Lung (tissue), 12 donors: ENCODE data around the gene SHMT1. TPM values are rescaled to one million over a fixed set of nuclear protein-coding genes. Genes with fewer than 3 reads are reported as not detected.

Experiments
- ATAC-seq: fragments of 200-7000 bp; cut with Tn5 transposase; one replicate; pipeline ENCODE4 v1.9.1; 2020; ENCODE audit warnings: moderate number of reproducible peaks; ENCODE audit not compliant: insufficient read depth, low FRiP score
- DNase-seq, 3 donors: peaks; one replicate each; pipeline ENCODE4 v3.0.0-alpha.2; 2013 to 2017
- H3K27ac ChIP-seq, 2 donors: one replicate each; pipeline ENCODE4 v1.5.1; 2013; ENCODE audit warnings: mild to moderate bottlenecking in 2 of 2, moderate library complexity in 2 of 2, control low read depth in 1 of 2, inconsistent platforms in 1 of 2, low read depth in 1 of 2, low read length in 1 of 2
- H3K27me3 ChIP-seq, 3 donors: one replicate each; pipeline ENCODE4 v1.5.1; 2013; ENCODE audit warnings: low read length in 2 of 3; ENCODE audit not compliant: control insufficient read depth in 3 of 3, insufficient read depth in 3 of 3
- H3K36me3 ChIP-seq, 4 donors: one replicate each; pipeline ENCODE4 v1.5.1; 2013; ENCODE audit warnings: low read length in 4 of 4, mild to moderate bottlenecking in 1 of 4, moderate library complexity in 1 of 4; ENCODE audit not compliant: control insufficient read depth in 4 of 4, insufficient read depth in 4 of 4
- H3K4me1 ChIP-seq, 5 donors: one replicate each; pipeline ENCODE4 v1.5.1; 2013; ENCODE audit warnings: low read length in 5 of 5, mild to moderate bottlenecking in 2 of 5, moderate library complexity in 1 of 5; ENCODE audit not compliant: control insufficient read depth in 5 of 5, insufficient read depth in 5 of 5
- H3K4me3 ChIP-seq: one replicate; pipeline ENCODE4 v1.5.1; 2013; ENCODE audit warnings: mild to moderate bottlenecking, control low read depth, moderate library complexity
- H3K9ac ChIP-seq, 2 donors: one replicate each; pipeline ENCODE4 v1.5.1; 2013; ENCODE audit warnings: low read length in 2 of 2, control low read depth in 1 of 2; ENCODE audit not compliant: insufficient read depth in 1 of 2
- H3K9me3 ChIP-seq, 4 donors: one replicate each; pipeline ENCODE4 v1.5.1; 2013; ENCODE audit warnings: low read length in 3 of 4, mild to moderate bottlenecking in 1 of 4, moderate library complexity in 1 of 4; ENCODE audit not compliant: control insufficient read depth in 4 of 4, insufficient read depth in 3 of 4
- WGBS, 2 donors: extraction: QIAGEN DNeasy Blood & Tissue Kit; methylation state at CpG; one replicate each; pipeline ENCODE4 v1.1.7; 2013; 5-methylcytosine and 5-hydroxymethylcytosine counted together
- polyA plus RNA-seq, 2 donors: library from polyadenylated mRNA; stranded (reverse); fragments of 200-250 nt; gene quantifications; one replicate each; pipeline ENCODE4 v1.2.1, GENCODE V29; 2013
- total RNA-seq, 2 donors: library from RNA; depleted of rRNA in 1 of 2; stranded (reverse); fragments of >200 nt in 1 of 2; gene quantifications; one replicate each; pipeline ENCODE4 v1.2.1, GENCODE V29; 2014 to 2021
- TF ChIP-seq, protein P1 (sequence below): IDR thresholded peaks from 2 replicates; pipeline ENCODE4 v1.5.1; 2012; ENCODE audit warnings: mild to moderate bottlenecking; ENCODE audit errors: control extremely low read depth, extremely low read depth
- donor health status: control.
- donor health status: control.
- donor health status: Bipolar disorder and iron deficiency.
- donor health status: healthy.
- donor health status: DM: yes; HTN: yes; CAD: no.

Gene SHMT1
- total and polyA plus RNA-seq, 4 donors = 14.2 to 42.3 (median 25.3) TPM

GRCh38 chr17:18327556-18327955 lies 35.8 kb downstream of the SHMT1 start:
- no peak for ATAC-seq
- DNase-seq = no peak
- no peak overlapping the region for H3K9ac ChIP-seq
- no peak overlapping the region for H3K4me3 ChIP-seq
- H3K27me3 ChIP-seq = no peaks in the 10 kb centered on the region
- H3K9me3 ChIP-seq = no peaks in the 10 kb centered on the region
- peaks cover 7 to 54% (median 23%) of the 10 kb centered on the region in 4 donors for H3K36me3 ChIP-seq
- TF ChIP-seq, protein P1, sequence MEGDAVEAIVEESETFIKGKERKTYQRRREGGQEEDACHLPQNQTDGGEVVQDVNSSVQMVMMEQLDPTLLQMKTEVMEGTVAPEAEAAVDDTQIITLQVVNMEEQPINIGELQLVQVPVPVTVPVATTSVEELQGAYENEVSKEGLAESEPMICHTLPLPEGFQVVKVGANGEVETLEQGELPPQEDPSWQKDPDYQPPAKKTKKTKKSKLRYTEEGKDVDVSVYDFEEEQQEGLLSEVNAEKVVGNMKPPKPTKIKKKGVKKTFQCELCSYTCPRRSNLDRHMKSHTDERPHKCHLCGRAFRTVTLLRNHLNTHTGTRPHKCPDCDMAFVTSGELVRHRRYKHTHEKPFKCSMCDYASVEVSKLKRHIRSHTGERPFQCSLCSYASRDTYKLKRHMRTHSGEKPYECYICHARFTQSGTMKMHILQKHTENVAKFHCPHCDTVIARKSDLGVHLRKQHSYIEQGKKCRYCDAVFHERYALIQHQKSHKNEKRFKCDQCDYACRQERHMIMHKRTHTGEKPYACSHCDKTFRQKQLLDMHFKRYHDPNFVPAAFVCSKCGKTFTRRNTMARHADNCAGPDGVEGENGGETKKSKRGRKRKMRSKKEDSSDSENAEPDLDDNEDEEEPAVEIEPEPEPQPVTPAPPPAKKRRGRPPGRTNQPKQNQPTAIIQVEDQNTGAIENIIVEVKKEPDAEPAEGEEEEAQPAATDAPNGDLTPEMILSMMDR = no peak
- no peaks in the 10 kb centered on the region for H3K4me1 ChIP-seq
- 93 to 94% methylated on average over 10 of the region's 10 CpGs for WGBS, 2 donors
- no peak overlapping the region for H3K27ac ChIP-seq

GRCh38 chr17:18327093-18327492 lies 36.3 kb downstream of the SHMT1 start:
- no peak overlapping the region for H3K4me3 ChIP-seq
- H3K27me3 ChIP-seq = no peaks in the 10 kb centered on the region
- no peaks in the 10 kb centered on the region for H3K4me1 ChIP-seq
- H3K9ac ChIP-seq = no peak overlapping the region
- WGBS, 2 donors = 80 to 94% methylated on average over 2 of the region's 2 CpGs
- H3K27ac ChIP-seq = no peak overlapping the region
- H3K36me3 ChIP-seq = peaks cover 7 to 52% (median 23%) of the 10 kb centered on the region in 4 donors
- DNase-seq = no peak
- no peaks in the 10 kb centered on the region for H3K9me3 ChIP-seq
- ATAC-seq = no peak
- TF ChIP-seq, protein P1 = no peak

GRCh38 chr17:18326572-18326971 lies 36.8 kb downstream of the SHMT1 start:
- WGBS, 2 donors = 95 to 97% methylated on average over 6 of the region's 6 CpGs
- H3K27me3 ChIP-seq = no peaks in the 10 kb centered on the region
- ATAC-seq (no peak), DNase-seq (no peak)
- H3K9ac ChIP-seq = no peak overlapping the region
- H3K4me3 ChIP-seq = no peak overlapping the region
- H3K4me1 ChIP-seq = no peaks in the 10 kb centered on the region
- peaks cover 7 to 49% (median 23%) of the 10 kb centered on the region in 4 donors for H3K36me3 ChIP-seq
- no peaks in the 10 kb centered on the region for H3K9me3 ChIP-seq
- TF ChIP-seq, protein P1 = no peak
- H3K27ac ChIP-seq = no peak overlapping the region

GRCh38 chr17:18326039-18326438 lies 37.3 kb downstream of the SHMT1 start:
- TF ChIP-seq, protein P1 = no peak
- 97 to 98% methylated on average over 2 of the region's 2 CpGs for WGBS, 2 donors
- H3K9ac ChIP-seq = no peak overlapping the region
- peaks cover 7 to 51% (median 19%) of the 10 kb centered on the region in 4 donors for H3K36me3 ChIP-seq
- no peak overlapping the region for H3K27ac ChIP-seq
- DNase-seq = no peak
- H3K27me3 ChIP-seq = no peaks in the 10 kb centered on the region
- no peak for ATAC-seq
- H3K4me1 ChIP-seq = no peaks in the 10 kb centered on the region
- no peak overlapping the region for H3K4me3 ChIP-seq
- H3K9me3 ChIP-seq = no peaks in the 10 kb centered on the region
